Hepatocyte (in vitro differentiated cells): Measurements from ENCODE around the gene MRPL53. TPM values are rescaled to one million over a fixed set of nuclear protein-coding genes. Genes with fewer than 3 reads are reported as not detected.
A peak's percentile ranks its signal among the peaks of the same experiment; 100 is the strongest.

ENCODE experiments used
- DNase-seq: peaks from one replicate; pipeline ENCODE4 v3.0.0-alpha.2; 2016; ENCODE audit warnings: low spot score
- H2AFZ ChIP-seq: fragments of 200-600 bp; sonication (generic); 2 replicates; pipeline ENCODE4 v1.6.0; 2016; ENCODE audit warnings: antibody characterized with exemption, mild to moderate bottlenecking
- H3K27ac ChIP-seq: fragments of 200-600 bp; sonication (generic); 2 replicates; pipeline ENCODE4 v1.5.1; 2016; ENCODE audit warnings: mild to moderate bottlenecking
- H3K27me3 ChIP-seq: fragments of 200-600 bp; sonication (generic); 2 replicates; pipeline ENCODE4 v1.6.1; 2016
- H3K36me3 ChIP-seq: fragments of 200-600 bp; sonication (generic); replicated peaks from 2 replicates; pipeline ENCODE4 v1.5.1; 2016; ENCODE audit warnings: low read depth; ENCODE audit not compliant: insufficient read depth
- H3K4me1 ChIP-seq: fragments of 200-600 bp; sonication (generic); 2 replicates; pipeline ENCODE4 v1.5.1; 2016; ENCODE audit warnings: mild to moderate bottlenecking, moderate library complexity; ENCODE audit not compliant: insufficient read depth
- H3K4me2 ChIP-seq: fragments of 200-600 bp; sonication (generic); 2 replicates; pipeline ENCODE4 v1.6.0; 2016
- H3K4me3 ChIP-seq: fragments of 200-600 bp; sonication (generic); 2 replicates; pipeline ENCODE4 v1.5.1; 2016; ENCODE audit warnings: mild to moderate bottlenecking
- H3K79me2 ChIP-seq: fragments of 200-600 bp; sonication (generic); 2 replicates; pipeline ENCODE4 v1.6.0; 2017; ENCODE audit warnings: mild to moderate bottlenecking
- H3K9me2 ChIP-seq: fragments of 200-600 bp; sonication (generic); replicated peaks from 2 replicates; pipeline ENCODE4 v1.6.0; 2017; ENCODE audit warnings: mild to moderate bottlenecking; ENCODE audit not compliant: insufficient read depth
- H3K9me3 ChIP-seq: fragments of 200-600 bp; sonication (generic); 2 replicates; pipeline ENCODE4 v1.5.1; 2016; ENCODE audit warnings: low read depth, mild to moderate bottlenecking
- H4K20me1 ChIP-seq: fragments of 200-600 bp; sonication (generic); 2 replicates; pipeline ENCODE4 v1.6.0; 2016; ENCODE audit warnings: mild to moderate bottlenecking; ENCODE audit not compliant: insufficient read depth, poor library complexity, severe bottlenecking
- CTCF ChIP-seq: fragments of 200-600 bp; sonication (generic); IDR thresholded peaks from 2 replicates; pipeline ENCODE4 v1.5.1; 2016; ENCODE audit warnings: antibody characterized with exemption, mild to moderate bottlenecking; ENCODE audit not compliant: poor library complexity
- EZH2 ChIP-seq: fragments of 200-600 bp; sonication (generic); IDR thresholded peaks from 2 replicates; pipeline ENCODE4 v1.6.1; 2016; ENCODE audit warnings: antibody characterized with exemption, mild to moderate bottlenecking, borderline replicate concordance
- EZH2phosphoT487 ChIP-seq: fragments of 200-600 bp; sonication (generic); IDR thresholded peaks from one replicate; pipeline ENCODE4 v1.6.1; 2018; ENCODE audit warnings: antibody characterized with exemption, mild to moderate bottlenecking, low read depth, moderate library complexity; ENCODE audit not compliant: unreplicated experiment, severe bottlenecking
- WGBS: methylation state at CpG from one replicate; pipeline ENCODE4 v1.1.6; 2016; ENCODE audit warnings: low lambda C conversion rate; ENCODE audit errors: missing lambda C conversion rate; 5-methylcytosine and 5-hydroxymethylcytosine counted together
- polyA plus RNA-seq: library from polyadenylated mRNA; unstranded; fragments of >200 nt; fragmentation: Nextera tagmentation; extraction: Ambion mirVana; gene quantifications from 2 replicates; pipeline ENCODE4 v1.2.1, GENCODE V29; 2016
- total RNA-seq: library from RNA; depleted of rRNA; stranded (reverse); fragments of >200 nt; gene quantifications from 2 replicates; pipeline ENCODE4 v1.2.3, GENCODE V29; 2014

Gene MRPL53
- total and polyA plus RNA-seq, 2 experiments from 2014 or later = 23.4 to 95.9 TPM

GRCh38 chr2:74515271-74515980 lies 42.9 kb upstream of the MRPL53 start:
- H3K79me2 ChIP-seq = no peaks in the 10 kb centered on the region
- peaks cover 98% of the 10 kb centered on the region for H3K27me3 ChIP-seq
- H3K9me2 ChIP-seq = no peaks in the 10 kb centered on the region
- H3K4me1 ChIP-seq = peaks cover 6% of the 10 kb centered on the region
- H3K36me3 ChIP-seq = no peaks in the 10 kb centered on the region
- H3K9me3 ChIP-seq = no peaks in the 10 kb centered on the region
- no peak overlapping the region for H3K4me3 ChIP-seq
- H2AFZ ChIP-seq = peak overlapping the region; percentile 66
- no peaks in the 10 kb centered on the region for H4K20me1 ChIP-seq
- no peak for DNase-seq
- H3K4me2 ChIP-seq = peak overlapping the region; percentile 74
- peak; percentile 14 for TF ChIP-seq EZH2phosphoT487
- TF ChIP-seq EZH2 = peak; percentile 94
- no peak for TF ChIP-seq CTCF
- 7% methylated on average over 52 of the region's 60 CpGs for WGBS
- no peak overlapping the region for H3K27ac ChIP-seq

- Histone ChIP-seq H3K4me3 (no peak within 1 kb of the TSS), H2AFZ (no peak within 1 kb of the TSS), H3K9me3 (no peaks in the 10 kb centered on the region), H3K4me1 (peaks cover 6% of the 10 kb centered on the region), H3K79me2 (no peaks in the 10 kb centered on the region), H3K4me2 (peak within 1 kb of the TSS; percentile 74), H4K20me1 (no peaks in the 10 kb centered on the region), H3K36me3 (no peaks in the 10 kb centered on the region), H3K27ac (no peak within 1 kb of the TSS), H3K9me2 (no peaks in the 10 kb centered on the region), H3K27me3 (peaks cover 98% of the 10 kb centered on the region)
- TF ChIP-seq EZH2 = peak; percentile 61
- peak; percentile 70 for TF ChIP-seq EZH2phosphoT487
- no peak for TF ChIP-seq CTCF
- 5% methylated on average over 73 of the region's 82 CpGs for WGBS
- no peak for DNase-seq
Measured at GRCh38 chr2:74514368-74515270, 42.1 kb upstream of the MRPL53 start, which contains the start of gene TLX2. Gene TLX2 (plus strand): TSS chr2:74514450. CDS start chr2:74514807, 357 bp downstream.

GRCh38 chr2:74513605-74514367 lies 41.3 kb upstream of the MRPL53 start:
- Histone ChIP-seq H3K27me3 (peaks cover 92% of the 10 kb centered on the region), H3K4me3 (no peak overlapping the region)

More at GRCh38 chr2:74513605-74514367, 41.3 kb upstream of the MRPL53 start:
- no peaks in the 10 kb centered on the region for H3K79me2 ChIP-seq
- H3K27ac ChIP-seq = no peak overlapping the region
- peak; percentile 83 for TF ChIP-seq EZH2phosphoT487
- no peak for TF ChIP-seq CTCF
- TF ChIP-seq EZH2 = peak; percentile 76
- WGBS = 3% methylated on average over 40 of the region's 52 CpGs
- no peaks in the 10 kb centered on the region for H4K20me1 ChIP-seq
- peaks cover 6% of the 10 kb centered on the region for H3K4me1 ChIP-seq
- no peaks in the 10 kb centered on the region for H3K9me2 ChIP-seq
- no peaks in the 10 kb centered on the region for H3K36me3 ChIP-seq
- H2AFZ ChIP-seq = no peak overlapping the region
- H3K9me3 ChIP-seq = no peaks in the 10 kb centered on the region
- peak overlapping the region; percentile 64 for H3K4me2 ChIP-seq
- DNase-seq = no peak
